OCI-LY7 (cell line): Measurements from ENCODE around the gene MAMLD1.

Experiments used
- CTCF ChIP-seq: fragments of 200-600 bp; sonication (generic); conservative IDR thresholded peaks from 2 replicates; pipeline ENCODE4 v1.5.1; 2014; ENCODE audit warnings: mild to moderate bottlenecking, antibody characterized with exemption, low read length, moderate library complexity, mixed read lengths
- EZH2phosphoT487 ChIP-seq: fragments of 200-600 bp; sonication (generic); IDR thresholded peaks from 2 replicates; pipeline ENCODE4 v1.6.1; 2018; ENCODE audit warnings: low read depth, borderline replicate concordance, mild to moderate bottlenecking, mixed run types, antibody characterized with exemption, low read length, moderate library complexity, mixed read lengths

DNA sequence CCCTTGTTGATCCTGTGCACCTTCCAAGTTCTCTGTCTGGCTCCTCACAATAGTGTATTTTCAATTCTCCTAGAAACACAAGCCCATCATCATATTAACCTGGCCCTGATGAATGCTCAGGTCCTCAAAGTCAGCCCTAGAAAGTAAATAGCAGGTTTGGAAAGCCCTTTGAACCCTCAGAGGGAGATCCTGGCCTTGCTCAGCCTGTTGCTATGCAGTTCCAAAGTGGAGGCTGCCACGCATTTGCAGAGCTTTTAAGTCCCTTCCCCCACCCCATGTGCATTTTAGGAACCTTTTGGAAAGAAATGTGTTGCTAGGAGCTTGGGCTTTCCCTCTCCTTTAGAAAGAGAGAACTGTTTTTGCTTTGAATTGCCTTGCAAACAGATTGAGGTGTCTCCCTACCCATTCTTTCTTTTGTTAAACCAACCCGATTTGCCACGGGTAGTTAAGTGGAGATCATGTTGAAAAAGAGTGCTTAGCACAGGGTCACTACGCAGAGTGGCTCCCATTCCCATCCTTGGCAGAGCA lies 12.2 kb downstream of the MAMLD1 start:
- no peak for TF ChIP-seq CTCF
- no peak for TF ChIP-seq EZH2phosphoT487
